ENCODE data around the gene VAMP5. TPM values are rescaled to one million over a fixed set of nuclear protein-coding genes. Genes with fewer than 3 reads are reported as not detected.
"Not testable (repeated sequence)": the region's sequence is repeated elsewhere in the genome, so short reads cannot be mapped to it uniquely, and the experiment has no call there.

The VAMP5 gene
- polyA plus RNA-seq, 1 donor = 18.0 TPM

DNA sequence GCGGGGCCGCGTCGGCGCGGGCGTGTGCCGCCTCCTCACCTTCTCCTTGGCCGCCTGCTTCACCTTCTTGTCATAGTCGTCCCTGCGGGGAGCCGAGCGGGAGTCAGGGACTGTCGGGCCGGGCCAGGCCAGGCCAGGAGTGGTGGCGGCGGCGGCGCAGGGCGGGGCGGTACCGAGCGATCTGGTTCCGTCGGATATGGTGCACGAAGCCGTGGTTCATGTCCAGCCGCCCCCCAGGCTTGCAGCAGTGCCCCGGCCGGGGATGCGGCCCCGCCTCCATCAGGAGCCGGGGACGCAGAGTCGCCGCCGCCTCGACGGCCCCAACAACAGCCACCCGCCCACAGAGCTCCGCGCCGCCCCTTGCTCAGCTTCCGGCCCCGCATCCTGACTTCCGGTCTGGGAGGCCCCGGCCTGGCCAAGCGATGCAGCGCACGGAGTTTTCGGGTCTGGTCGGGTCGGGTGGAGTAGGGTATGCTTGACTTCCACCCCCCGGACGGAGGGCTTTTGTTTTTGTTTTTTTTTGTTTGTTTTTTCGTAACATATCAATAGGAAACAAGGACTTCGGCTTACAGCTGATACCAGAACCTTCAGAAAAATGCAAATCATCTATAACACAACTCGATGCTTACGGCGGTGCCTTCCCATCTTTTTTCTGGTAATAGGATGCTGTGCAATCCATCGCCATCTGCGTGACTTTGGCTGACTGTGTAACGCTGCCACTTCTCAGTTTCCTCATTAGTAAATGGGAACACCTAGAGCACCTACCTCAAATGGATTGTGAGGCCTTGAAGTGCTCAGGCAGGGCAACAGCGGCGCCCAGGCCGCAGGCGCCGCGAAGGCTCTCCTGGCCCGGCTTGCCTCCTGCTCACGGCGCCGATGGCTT is 27.7 kb downstream of the VAMP5 start, which contains the start of gene C2orf68:
Gene C2orf68 (minus strand): TSS at position 362 of the 883 bp plus-strand sequence. CDS start 82 bp downstream, at position 280.
- no CpG with 5 or more reads among the region's 73 CpGs for WGBS (ENCODE audit: insufficient coverage, low lambda C conversion rate)
- no peaks in the 10 kb centered on the region for H3K27me3 ChIP-seq (ENCODE audit: control insufficient read depth, insufficient read depth, low read length)
- peaks cover 30% of the 10 kb centered on the region for H3K36me3 ChIP-seq (ENCODE audit: control insufficient read depth, insufficient read depth, low read length)
- peak; percentile 85 to 94 for DNase-seq
- peaks cover 12% of the 10 kb centered on the region for H3K4me1 ChIP-seq (ENCODE audit: control insufficient read depth, insufficient read depth, low read length)
- H3K27ac ChIP-seq (ENCODE audit: low read length) = peak within 1 kb of the TSS; percentile 90
- H3K4me3 ChIP-seq (ENCODE audit: low read length) = peak within 1 kb of the TSS; percentile 74
- peaks cover 8% of the 10 kb centered on the region for H3K9me3 ChIP-seq (ENCODE audit: control insufficient read depth, low read depth, low read length)

DNA sequence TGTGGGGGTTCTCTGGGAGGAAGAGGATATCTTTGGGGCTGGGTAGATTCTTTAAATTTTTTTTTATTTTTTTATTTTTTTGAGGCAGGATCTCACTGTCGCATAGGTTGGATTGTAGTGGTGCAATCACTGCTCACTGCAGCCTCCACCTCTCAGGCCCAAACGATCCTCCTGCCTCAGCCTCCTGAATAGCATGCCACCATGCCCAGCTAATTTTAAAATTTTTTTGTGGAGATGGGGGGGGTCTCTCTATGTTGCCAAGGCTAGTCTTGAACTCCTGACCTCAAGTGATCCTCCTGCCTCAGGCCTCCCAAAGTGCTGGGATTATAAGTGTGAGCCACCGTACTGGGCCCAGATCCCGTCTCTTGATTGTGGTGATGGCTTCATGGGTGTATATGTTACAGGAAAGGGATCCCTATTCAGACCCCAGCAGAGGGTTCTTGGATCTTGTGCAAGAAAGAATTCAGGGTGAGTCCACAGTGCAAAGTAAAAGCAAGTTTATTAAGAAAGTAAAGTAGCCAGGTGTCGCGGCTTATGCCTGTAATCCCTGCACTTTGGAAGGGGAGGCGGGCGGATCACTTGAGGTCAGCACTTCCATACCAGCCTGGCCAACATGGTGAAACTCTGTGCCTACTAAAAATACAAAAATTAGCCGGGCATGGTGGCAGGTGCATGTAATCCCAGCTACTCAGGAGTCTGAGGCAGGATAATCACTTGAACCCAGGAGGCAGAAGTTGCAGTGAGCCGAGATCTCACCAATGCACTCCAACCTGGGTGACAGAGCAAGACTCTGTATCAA is 29.7 kb downstream of the VAMP5 start:
- Histone ChIP-seq H3K9me3 (ENCODE audit: control insufficient read depth, low read depth, low read length) (peaks cover 8% of the 10 kb centered on the region), H3K27ac (ENCODE audit: low read length) (no peak overlapping the region), H3K4me1 (ENCODE audit: control insufficient read depth, insufficient read depth, low read length) (peaks cover 18% of the 10 kb centered on the region), H3K4me3 (ENCODE audit: low read length) (no peak overlapping the region), H3K27me3 (ENCODE audit: control insufficient read depth, insufficient read depth, low read length) (no peaks in the 10 kb centered on the region), H3K36me3 (ENCODE audit: control insufficient read depth, insufficient read depth, low read length) (peaks cover 11% of the 10 kb centered on the region)
- no peak for DNase-seq
- 100% methylated on average over 1 of the region's 10 CpGs for WGBS (ENCODE audit: insufficient coverage, low lambda C conversion rate)

- not testable (repeated sequence) for H3K9me3 ChIP-seq (ENCODE audit: control insufficient read depth, low read depth, low read length); H3K4me3 ChIP-seq (ENCODE audit: low read length); H3K27ac ChIP-seq (ENCODE audit: low read length); DNase-seq; H3K27me3 ChIP-seq (ENCODE audit: control insufficient read depth, insufficient read depth, low read length)
- Histone ChIP-seq H3K4me1 (ENCODE audit: control insufficient read depth, insufficient read depth, low read length) (peaks cover 18% of the 10 kb centered on the region), H3K36me3 (ENCODE audit: control insufficient read depth, insufficient read depth, low read length) (peaks cover 11% of the 10 kb centered on the region)
- WGBS (ENCODE audit: insufficient coverage, low lambda C conversion rate) = no CpG with 5 or more reads among the region's 7 CpGs
Observed at GRCh38 chr2:85614757-85615156, 30.5 kb downstream of the VAMP5 start.

- H3K4me3 ChIP-seq (ENCODE audit: low read length) = peak overlapping the region; percentile 83
- H3K36me3 ChIP-seq (ENCODE audit: control insufficient read depth, insufficient read depth, low read length) = peaks cover 8% of the 10 kb centered on the region
- H3K27me3 ChIP-seq (ENCODE audit: control insufficient read depth, insufficient read depth, low read length) = no peaks in the 10 kb centered on the region
- H3K9me3 ChIP-seq (ENCODE audit: control insufficient read depth, low read depth, low read length) = peaks cover 8% of the 10 kb centered on the region
- peaks cover 13% of the 10 kb centered on the region for H3K4me1 ChIP-seq (ENCODE audit: control insufficient read depth, insufficient read depth, low read length)
- DNase-seq = no peak
- no peak overlapping the region for H3K27ac ChIP-seq (ENCODE audit: low read length)
- no CpG with 5 or more reads among the region's 17 CpGs for WGBS (ENCODE audit: insufficient coverage, low lambda C conversion rate)
Observed at GRCh38 chr2:85615413-85615728, 31.1 kb downstream of the VAMP5 start.

- H3K4me1 ChIP-seq (ENCODE audit: control insufficient read depth, insufficient read depth, low read length); H3K9me3 ChIP-seq (ENCODE audit: control insufficient read depth, low read depth, low read length); H3K4me3 ChIP-seq (ENCODE audit: low read length); H3K27me3 ChIP-seq (ENCODE audit: control insufficient read depth, insufficient read depth, low read length); H3K27ac ChIP-seq (ENCODE audit: low read length); DNase-seq: not testable (repeated sequence)
- WGBS (ENCODE audit: insufficient coverage, low lambda C conversion rate) = no CpG with 5 or more reads among the region's 5 CpGs
- H3K36me3 ChIP-seq (ENCODE audit: control insufficient read depth, insufficient read depth, low read length) = peaks cover 24% of the 10 kb centered on the region
Observed at GRCh38 chr2:85617723-85618122, 33.5 kb downstream of the VAMP5 start.

- H3K4me1 ChIP-seq (ENCODE audit: control insufficient read depth, insufficient read depth, low read length) = peaks cover 9% of the 10 kb centered on the region
- no peak overlapping the region for H3K4me3 ChIP-seq (ENCODE audit: low read length)
- H3K27ac ChIP-seq (ENCODE audit: low read length) = no peak overlapping the region
- WGBS (ENCODE audit: insufficient coverage, low lambda C conversion rate) = no CpG with 5 or more reads among the region's 6 CpGs
- peaks cover 37% of the 10 kb centered on the region for H3K36me3 ChIP-seq (ENCODE audit: control insufficient read depth, insufficient read depth, low read length)
- DNase-seq = no peak
- H3K9me3 ChIP-seq (ENCODE audit: control insufficient read depth, low read depth, low read length) = peaks cover 5% of the 10 kb centered on the region
- no peaks in the 10 kb centered on the region for H3K27me3 ChIP-seq (ENCODE audit: control insufficient read depth, insufficient read depth, low read length)
Observed at GRCh38 chr2:85619617-85620016, 35.4 kb downstream of the VAMP5 start.

DNA sequence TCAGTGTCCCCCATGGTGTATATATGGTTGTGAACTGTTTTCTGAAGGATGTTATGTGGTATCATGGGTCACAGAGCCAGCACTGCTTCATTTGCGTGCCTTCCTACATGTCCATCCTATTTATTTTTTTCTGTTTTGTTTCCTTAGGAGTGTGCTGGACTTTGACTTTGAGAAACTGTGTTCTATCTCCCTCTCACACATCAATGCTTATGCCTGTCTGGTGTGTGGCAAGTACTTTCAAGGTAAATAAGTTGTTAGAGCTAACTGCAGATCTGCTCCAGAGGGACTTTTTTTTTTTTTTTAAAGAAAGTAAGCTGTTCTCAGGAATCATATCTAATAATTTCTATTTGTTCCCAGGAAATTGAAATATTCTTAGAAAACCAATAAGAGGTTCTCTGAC is 37.1 kb downstream of the VAMP5 start:
- no CpG with 5 or more reads among the region's 1 CpG for WGBS (ENCODE audit: insufficient coverage, low lambda C conversion rate)
- peaks cover under 1% of the 10 kb centered on the region for H3K9me3 ChIP-seq (ENCODE audit: control insufficient read depth, low read depth, low read length)
- no peak overlapping the region for H3K27ac ChIP-seq (ENCODE audit: low read length)
- H3K4me1 ChIP-seq (ENCODE audit: control insufficient read depth, insufficient read depth, low read length) = peaks cover 6% of the 10 kb centered on the region
- DNase-seq = no peak
- H3K4me3 ChIP-seq (ENCODE audit: low read length) = no peak overlapping the region
- H3K36me3 ChIP-seq (ENCODE audit: control insufficient read depth, insufficient read depth, low read length) = peaks cover 51% of the 10 kb centered on the region
- no peaks in the 10 kb centered on the region for H3K27me3 ChIP-seq (ENCODE audit: control insufficient read depth, insufficient read depth, low read length)

DNA sequence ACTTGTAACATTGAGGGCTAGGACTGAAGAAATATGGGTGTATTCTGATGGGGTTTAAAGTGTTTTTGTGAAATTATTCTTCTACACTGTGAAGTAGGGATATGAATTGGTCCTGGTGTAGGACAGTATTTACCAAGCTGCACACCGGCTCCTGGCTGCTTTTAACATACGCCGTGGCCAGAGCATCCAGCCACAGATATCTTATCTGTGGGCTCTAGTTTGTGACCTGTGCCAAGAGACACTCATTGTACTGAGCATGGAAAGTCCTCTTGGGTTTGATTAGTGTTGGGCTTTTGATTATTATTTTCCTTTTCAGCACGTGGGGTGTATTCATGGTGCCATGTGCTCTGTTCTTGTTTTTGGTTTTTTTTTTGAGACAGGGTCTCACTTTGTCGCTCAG is 39.8 kb downstream of the VAMP5 start:
- no CpG with 5 or more reads among the region's 5 CpGs for WGBS (ENCODE audit: insufficient coverage, low lambda C conversion rate)
- peaks cover 70% of the 10 kb centered on the region for H3K36me3 ChIP-seq (ENCODE audit: control insufficient read depth, insufficient read depth, low read length)
- H3K27ac ChIP-seq (ENCODE audit: low read length) = no peak overlapping the region
- H3K9me3 ChIP-seq (ENCODE audit: control insufficient read depth, low read depth, low read length) = no peaks in the 10 kb centered on the region
- H3K27me3 ChIP-seq (ENCODE audit: control insufficient read depth, insufficient read depth, low read length) = no peaks in the 10 kb centered on the region
- no peak for DNase-seq
- H3K4me1 ChIP-seq (ENCODE audit: control insufficient read depth, insufficient read depth, low read length) = no peaks in the 10 kb centered on the region
- H3K4me3 ChIP-seq (ENCODE audit: low read length) = no peak overlapping the region

DNA sequence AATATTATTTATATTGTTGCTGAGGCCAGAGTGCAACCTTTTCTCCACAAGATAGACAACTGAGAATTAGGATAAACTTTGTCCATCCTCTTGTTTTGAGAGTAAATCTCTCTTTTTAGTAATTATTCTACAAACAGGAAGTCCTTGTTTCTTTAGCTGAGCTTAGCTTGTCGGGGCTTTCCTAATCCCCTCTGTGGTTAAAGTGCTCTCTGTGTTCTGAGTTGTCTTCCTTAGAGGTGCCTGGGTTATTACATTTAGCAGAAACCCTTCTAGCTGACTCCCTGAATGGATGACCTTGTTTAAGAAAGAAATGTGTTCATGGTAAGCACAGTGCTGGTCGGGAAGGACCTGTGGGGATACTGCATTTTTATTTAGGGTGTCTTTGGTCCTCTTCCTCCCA is 44.4 kb downstream of the VAMP5 start:
- no peaks in the 10 kb centered on the region for H3K4me1 ChIP-seq (ENCODE audit: control insufficient read depth, insufficient read depth, low read length)
- peaks cover 76% of the 10 kb centered on the region for H3K36me3 ChIP-seq (ENCODE audit: control insufficient read depth, insufficient read depth, low read length)
- 40% methylated on average over 1 of the region's 2 CpGs for WGBS (ENCODE audit: insufficient coverage, low lambda C conversion rate)

GRCh38 chr2:85631316-85631715 is 47.1 kb downstream of the VAMP5 start:
- Histone ChIP-seq H3K27me3 (ENCODE audit: control insufficient read depth, insufficient read depth, low read length) (no peaks in the 10 kb centered on the region), H3K27ac (ENCODE audit: low read length) (no peak overlapping the region), H3K36me3 (ENCODE audit: control insufficient read depth, insufficient read depth, low read length) (peaks cover 72% of the 10 kb centered on the region), H3K9me3 (ENCODE audit: control insufficient read depth, low read depth, low read length) (no peaks in the 10 kb centered on the region), H3K4me1 (ENCODE audit: control insufficient read depth, insufficient read depth, low read length) (no peaks in the 10 kb centered on the region), H3K4me3 (ENCODE audit: low read length) (no peak overlapping the region)
- WGBS (ENCODE audit: insufficient coverage, low lambda C conversion rate) = 100% methylated on average over 1 of the region's 3 CpGs
- DNase-seq = no peak

More for the DNA sequence above, 44.4 kb downstream of the VAMP5 start:
- Histone ChIP-seq H3K27ac (ENCODE audit: low read length) (no peak overlapping the region), H3K27me3 (ENCODE audit: control insufficient read depth, insufficient read depth, low read length) (no peaks in the 10 kb centered on the region), H3K9me3 (ENCODE audit: control insufficient read depth, low read depth, low read length) (no peaks in the 10 kb centered on the region), H3K4me3 (ENCODE audit: low read length) (no peak overlapping the region)
- no peak for DNase-seq
